Stimulated activated CD4-positive, alpha-beta T cell treated with anti-CD3 and anti-CD28 coated beads, Interleukin-4, amount 100 ng/mL, for 48 hours (primary cell): ENCODE data around the gene ALDH4A1.
"Not testable (repeated sequence)": the region's sequence is repeated elsewhere in the genome, so short reads cannot be mapped to it uniquely, and the experiment has no call there.

Experiments used
- DNase-seq, 2 donors: peaks; one replicate each; pipeline ENCODE4 v3.0.0-alpha.2; 2020; ENCODE audit warnings: low read depth in 2 of 2

Gene ALDH4A1

GRCh38 chr1:18879215-18879790, 23.1 kb downstream of the ALDH4A1 start:
- DNase-seq: no peak

GRCh38 chr1:18878538-18879214, 23.7 kb downstream of the ALDH4A1 start:
- DNase-seq: no peak

- no peak for DNase-seq
Observed at GRCh38 chr1:18877282-18877681, 25.1 kb downstream of the ALDH4A1 start.

- no peak for DNase-seq
Observed at GRCh38 chr1:18876210-18876609, 26.1 kb downstream of the ALDH4A1 start.

GRCh38 chr1:18875796-18876128, 26.6 kb downstream of the ALDH4A1 start:
- DNase-seq: no peak

GRCh38 chr1:18875107-18875795, 27.1 kb downstream of the ALDH4A1 start:
- peak; percentile 54 to 79 for DNase-seq

- no peak for DNase-seq
Observed at GRCh38 chr1:18874600-18874999, 27.8 kb downstream of the ALDH4A1 start.

GRCh38 chr1:18874036-18874435, 28.3 kb downstream of the ALDH4A1 start:
- DNase-seq: no peak

GRCh38 chr1:18872071-18872611, 30.2 kb downstream of the ALDH4A1 start:
- DNase-seq: no peak

- no peak for DNase-seq
Observed at GRCh38 chr1:18871401-18872070, 30.8 kb downstream of the ALDH4A1 start.

- no peak for DNase-seq
Observed at GRCh38 chr1:18870957-18871356, 31.4 kb downstream of the ALDH4A1 start.

- not testable (repeated sequence) for DNase-seq
Observed at GRCh38 chr1:18870595-18870865, 31.8 kb downstream of the ALDH4A1 start.

GRCh38 chr1:18869847-18870594, 32.3 kb downstream of the ALDH4A1 start:
- DNase-seq: no peak

GRCh38 chr1:18868801-18869424, 33.4 kb downstream of the ALDH4A1 start:
- DNase-seq: no peak

GRCh38 chr1:18868354-18868753, 34.0 kb downstream of the ALDH4A1 start:
- DNase-seq: no peak

- no peak for DNase-seq
Observed at GRCh38 chr1:18866846-18867245, 35.5 kb downstream of the ALDH4A1 start.

- no peak for DNase-seq
Observed at GRCh38 chr1:18866314-18866713, 36.0 kb downstream of the ALDH4A1 start.

- no peak for DNase-seq
Observed at GRCh38 chr1:18865176-18865575, 37.2 kb downstream of the ALDH4A1 start.

GRCh38 chr1:18861590-18861989, 40.8 kb downstream of the ALDH4A1 start:
- DNase-seq: no peak

GRCh38 chr1:18861082-18861481, 41.3 kb downstream of the ALDH4A1 start:
- DNase-seq: no peak

- DNase-seq: no peak
Observed at GRCh38 chr1:18859560-18859959, 42.8 kb downstream of the ALDH4A1 start, which contains the start of gene TAS1R2. TSS of gene TAS1R2 (minus strand) at chr1:18859660. CDS start at chr1:18859660, 0 bp downstream.
